Ureter (tissue), 1 donor: Measurements from ENCODE around the gene TMEM175. TPM values are rescaled to one million over a fixed set of nuclear protein-coding genes. Genes with fewer than 3 reads are reported as not detected.

Experiments used
- DNase-seq: peaks from one replicate; pipeline ENCODE4 v3.0.0-alpha.2; 2020; ENCODE audit warnings: low spot score
- total RNA-seq: library from RNA; stranded (reverse); gene quantifications from one replicate; pipeline ENCODE4 v1.2.4, GENCODE V29; 2023
- donor health status: DM: yes; HTN: yes; CAD: no.

TMEM175 gene
- total RNA-seq, 1 donor from 2014 or later: 39.1 TPM

DNA sequence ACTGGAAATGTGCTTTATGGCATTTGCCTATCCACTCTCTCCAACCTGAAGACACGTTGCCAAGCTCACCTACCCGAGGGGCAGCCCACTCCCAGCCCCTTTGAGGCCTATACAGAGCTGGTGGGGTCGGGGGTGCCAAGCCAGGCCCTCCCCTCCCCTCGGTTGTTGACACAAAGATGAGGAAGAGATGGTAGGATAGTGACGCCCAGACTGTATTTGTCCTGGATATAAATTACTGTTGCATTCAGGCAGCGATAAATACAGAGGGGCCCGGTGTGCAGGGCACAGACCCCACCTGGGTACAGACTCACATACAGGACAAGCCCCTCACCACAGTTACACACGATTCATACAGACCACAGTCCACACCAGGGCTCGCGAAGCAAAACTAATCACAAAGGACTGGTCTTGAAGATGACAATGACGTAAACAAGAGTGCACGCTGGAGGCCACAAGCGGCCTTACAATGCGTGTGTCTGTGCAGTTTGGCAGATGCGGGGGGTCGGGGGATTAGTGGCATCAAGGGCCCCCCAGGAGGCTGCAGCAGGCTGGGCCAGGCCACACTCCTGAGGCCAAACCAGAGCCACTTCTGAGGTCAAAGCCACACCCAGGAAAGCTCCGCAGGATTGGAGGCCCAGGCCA lies 26.6 kb downstream of the TMEM175 start:
- no peak for DNase-seq

DNA sequence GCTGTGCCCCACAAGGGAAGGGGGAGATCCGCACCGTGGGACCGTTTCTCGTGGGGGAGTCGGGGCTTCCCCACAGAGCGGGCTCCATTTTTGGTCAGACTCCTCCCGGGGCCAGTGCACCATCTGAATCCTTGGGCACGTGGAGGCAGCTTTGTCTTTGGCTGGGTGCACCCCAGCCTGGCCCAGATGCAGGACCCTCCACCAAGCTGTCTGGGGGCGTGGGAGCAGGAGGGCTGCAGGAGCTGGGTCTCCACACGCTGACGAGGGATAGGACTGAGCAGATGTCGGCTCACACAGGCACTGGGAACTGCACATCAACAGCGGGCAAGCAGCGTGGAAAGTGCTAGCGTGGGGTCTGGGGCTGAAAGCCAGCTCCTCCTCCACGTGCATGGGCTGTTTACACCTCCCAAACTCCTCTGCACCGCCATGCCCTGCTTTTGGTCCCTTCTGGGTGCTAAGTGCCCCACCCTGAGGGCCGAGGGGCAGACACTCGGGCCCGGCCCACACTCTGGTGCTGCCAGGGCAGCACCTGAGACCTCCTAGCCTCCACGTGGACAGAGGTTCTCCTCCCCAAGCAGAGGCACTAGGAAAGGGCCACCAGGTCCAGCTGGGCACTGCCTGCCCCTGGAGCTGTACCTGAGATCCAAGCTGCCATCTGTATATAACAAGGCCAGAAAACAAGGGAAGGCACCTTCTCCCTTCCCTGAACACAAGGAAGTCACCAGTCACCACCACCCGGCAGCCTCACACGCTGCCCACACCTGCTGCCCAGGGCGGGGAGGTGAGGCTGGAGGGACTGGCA lies 27.3 kb downstream of the TMEM175 start:
- no peak for DNase-seq

DNA sequence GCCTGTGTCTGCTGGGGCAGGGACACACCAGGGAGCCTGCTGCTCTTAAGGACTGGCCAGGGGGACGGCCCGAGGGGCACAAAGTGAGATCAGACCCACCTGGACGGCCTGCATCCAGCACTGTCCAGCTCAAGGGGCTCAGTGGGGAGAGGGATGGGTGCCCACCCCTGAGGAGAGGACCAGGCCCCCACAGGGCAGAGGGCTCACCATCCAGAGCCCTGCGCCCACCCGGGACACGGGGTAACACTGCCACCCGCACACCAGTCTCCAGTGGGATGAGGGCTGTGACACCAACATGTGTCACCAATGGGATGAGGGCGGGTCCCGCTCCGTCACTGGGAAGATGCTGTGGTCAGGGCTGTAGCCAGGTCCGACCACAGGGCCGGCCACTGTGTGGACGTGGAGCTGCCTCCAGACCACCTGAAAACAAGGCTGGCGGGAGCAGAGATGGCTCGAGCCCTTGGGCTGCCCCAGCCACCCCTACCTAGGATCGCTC lies 27.9 kb downstream of the TMEM175 start:
- DNase-seq: no peak

DNA sequence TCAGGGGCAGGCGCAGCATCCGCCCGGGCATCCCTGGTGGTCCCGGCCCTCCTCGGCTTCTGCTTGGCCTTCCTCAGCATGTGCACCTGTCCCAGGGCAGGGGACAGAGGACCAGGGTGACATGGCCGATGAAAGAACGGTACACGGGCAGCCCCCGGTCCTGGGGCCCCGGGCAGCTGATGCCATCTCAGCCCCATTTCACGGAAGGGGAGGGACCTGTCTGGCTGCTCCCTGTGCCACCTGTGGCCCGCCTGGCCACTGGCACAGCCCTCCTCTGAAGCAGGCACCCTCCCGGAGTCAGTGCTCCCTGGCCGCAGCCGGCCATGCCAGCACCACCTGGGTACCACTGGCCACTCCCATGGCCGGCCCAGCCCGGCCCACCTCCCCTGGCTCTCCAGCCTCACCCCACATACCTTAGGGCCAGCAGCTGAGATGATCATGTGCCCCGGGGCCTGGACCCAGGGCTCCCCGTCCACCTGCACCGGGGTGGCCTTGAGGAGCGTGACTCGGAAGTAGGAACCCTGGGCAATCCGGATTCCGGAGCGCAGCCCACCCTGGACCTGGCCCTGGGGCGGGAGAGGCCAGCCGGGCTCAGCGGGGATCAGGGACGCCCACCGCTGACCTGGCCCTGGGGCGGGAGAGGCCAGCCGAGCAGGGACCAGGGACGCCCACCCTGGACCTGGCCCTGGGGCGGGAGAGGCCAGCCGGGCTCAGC lies 28.5 kb downstream of the TMEM175 start:
- no peak for DNase-seq

DNA sequence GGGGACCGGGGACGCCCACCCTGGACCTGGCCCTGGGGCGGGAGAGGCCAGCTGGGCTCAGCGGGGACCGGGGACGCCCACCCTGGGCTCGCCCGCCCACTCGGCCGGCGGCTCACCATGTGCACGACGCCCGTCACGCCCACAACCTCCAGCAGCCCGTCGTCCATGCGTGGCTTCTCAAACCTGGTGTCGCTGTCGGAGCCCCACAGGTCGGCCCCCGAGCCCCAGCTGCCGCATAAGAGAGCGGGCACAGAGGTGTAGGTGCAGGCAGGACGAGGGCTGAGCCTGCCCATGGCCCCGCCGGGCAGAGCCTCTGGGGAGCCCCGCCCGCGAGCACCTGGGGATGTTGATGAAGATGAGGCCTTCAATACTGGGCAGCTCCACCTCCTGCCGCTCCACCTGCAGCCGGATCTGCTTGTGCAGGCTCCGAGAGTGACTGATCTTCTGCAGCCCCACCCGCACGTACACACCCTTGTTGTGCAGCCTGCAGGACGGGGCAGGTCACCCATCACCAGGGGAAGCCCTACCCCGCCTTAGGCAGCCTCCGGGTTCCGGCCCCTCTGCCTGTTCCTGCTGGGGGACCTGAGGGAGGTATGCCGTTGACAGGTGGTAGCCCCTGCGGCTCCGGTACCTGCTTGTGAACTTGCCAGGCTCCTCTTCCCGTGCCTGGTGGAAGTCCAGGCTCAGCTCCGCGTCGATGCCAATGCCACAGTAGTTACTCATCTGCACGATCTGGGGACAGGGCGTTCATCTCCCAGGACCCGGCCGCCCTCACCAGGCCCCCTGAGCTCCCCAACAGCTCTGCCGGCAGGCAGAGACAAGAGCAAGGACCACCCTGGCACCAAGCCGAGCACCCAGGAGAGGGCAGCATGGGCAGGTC lies 29.3 kb downstream of the TMEM175 start:
- no peak for DNase-seq

DNA sequence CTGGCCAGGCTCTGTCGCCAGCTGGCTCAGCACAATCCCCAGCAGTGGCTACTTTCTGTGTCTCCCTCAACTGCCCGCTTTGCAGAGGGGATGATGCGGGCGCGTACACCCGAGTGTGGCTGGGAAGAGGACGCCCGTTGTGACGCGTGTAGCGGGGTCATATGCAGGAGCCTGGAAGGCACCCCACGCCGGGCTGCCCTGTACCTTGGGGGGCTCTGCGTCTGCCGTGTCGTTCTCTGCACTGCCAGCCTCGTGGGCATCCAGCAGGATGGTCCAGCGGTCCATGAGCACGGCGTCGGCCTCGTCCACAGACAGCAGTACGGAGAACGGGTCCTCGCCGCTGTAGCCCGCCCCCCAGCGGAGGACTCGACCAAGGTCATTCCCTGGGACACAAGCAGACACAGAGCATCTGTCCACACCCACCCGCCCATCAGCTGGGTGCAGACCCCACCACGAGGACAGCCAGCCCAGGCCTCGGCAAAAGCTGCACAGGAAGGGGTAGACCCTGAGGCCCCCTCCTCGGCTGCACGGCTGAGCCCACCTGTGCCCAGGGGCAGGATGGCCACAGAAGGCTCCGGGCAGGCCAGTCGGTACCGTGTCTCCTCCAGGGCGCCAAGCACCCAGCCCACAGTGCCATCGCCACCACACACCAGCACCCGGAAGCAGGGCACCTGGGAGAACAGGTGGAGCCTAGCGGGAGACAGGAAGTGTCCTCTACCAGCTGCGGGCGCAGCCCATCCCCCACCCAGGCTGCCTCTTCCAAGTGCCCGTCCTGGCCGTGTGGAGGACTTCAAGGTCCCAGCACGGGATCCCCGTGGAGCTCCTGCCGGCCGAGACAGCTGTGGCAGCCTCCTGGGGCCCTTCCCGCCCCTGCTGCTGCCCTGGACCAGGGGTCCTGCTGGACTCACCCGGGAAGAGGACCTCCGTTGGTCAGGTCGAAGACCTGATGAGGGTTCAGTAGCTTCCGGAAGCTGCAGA lies 30.3 kb downstream of the TMEM175 start:
- DNase-seq: no peak

DNA sequence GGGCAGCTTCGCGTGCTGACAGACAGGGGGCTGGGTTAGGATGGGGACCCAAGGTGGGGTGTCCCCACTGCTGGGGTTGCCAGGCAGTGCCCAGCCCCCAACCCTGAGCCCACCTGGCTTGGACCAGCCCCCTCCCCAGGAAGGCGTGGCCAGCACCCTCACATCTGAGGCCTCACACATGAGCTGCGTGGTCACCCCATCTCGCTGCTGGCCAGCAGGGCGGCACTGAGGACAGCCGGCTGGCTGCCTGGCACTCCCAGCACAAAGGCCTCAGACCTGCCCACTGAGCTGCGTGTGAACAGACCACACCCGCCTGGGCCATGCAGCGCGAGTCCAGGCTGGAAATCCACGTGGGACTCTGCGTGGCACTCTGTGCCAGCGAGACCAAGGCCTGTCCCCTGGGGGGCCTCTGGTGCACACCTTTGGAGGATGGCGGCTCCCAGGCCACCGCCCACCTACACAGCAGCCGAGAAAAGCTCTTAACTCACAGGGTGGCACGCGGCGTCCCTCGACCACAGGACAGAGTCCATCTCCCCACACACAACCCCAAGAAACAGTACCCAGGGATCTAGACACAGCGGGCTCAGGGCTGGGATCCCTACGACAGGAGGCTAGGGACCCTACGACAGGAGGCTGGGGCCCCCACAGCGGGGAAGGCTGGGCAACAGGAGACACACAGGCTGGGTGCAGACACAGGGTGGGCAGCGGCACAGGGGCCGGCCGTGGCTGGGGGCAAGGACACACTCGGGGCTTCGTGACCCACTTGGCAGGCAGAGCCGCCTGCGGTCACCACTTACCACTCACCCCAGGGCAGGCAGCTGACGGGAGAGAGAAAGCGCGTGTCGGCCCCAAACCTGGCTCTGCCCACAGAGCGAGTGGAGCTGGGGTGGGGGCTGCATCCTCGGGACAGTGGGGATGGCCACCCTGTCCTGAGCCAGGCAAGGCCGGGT lies 31.3 kb downstream of the TMEM175 start:
- DNase-seq: no peak

DNA sequence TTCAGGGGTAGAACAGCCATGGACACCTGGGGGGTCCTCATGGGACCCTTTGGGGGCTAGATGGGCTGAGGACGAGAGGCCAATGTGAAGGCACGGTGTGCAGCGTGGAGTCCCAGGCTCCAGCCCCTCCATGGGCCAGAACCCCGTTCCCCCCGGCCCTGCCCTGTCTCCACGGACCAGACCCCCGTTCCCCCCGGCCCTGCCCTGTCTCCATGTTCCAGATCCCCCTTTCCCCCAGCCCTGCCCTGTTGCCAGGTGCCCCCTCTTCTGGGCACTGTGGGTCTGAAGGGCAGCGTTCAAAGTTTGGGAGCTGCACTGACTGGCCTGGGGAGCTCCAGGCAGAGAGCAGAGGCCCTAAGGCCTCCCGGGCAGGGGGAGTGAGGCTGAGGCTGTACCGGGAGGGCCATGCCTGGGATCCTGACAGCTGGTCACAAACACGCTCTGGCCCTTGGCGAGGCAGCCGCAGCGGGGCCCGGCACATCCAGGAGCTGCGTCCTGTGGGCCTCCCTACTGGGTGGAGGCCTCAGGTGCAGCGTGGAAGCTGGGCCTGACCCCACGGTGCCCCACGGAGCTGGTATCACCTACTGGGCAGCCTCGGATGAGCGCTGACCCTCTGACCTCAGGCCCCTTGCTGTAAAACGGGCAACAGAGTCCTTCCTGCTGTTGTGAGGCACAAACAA lies 32.2 kb downstream of the TMEM175 start:
- DNase-seq: no peak

DNA sequence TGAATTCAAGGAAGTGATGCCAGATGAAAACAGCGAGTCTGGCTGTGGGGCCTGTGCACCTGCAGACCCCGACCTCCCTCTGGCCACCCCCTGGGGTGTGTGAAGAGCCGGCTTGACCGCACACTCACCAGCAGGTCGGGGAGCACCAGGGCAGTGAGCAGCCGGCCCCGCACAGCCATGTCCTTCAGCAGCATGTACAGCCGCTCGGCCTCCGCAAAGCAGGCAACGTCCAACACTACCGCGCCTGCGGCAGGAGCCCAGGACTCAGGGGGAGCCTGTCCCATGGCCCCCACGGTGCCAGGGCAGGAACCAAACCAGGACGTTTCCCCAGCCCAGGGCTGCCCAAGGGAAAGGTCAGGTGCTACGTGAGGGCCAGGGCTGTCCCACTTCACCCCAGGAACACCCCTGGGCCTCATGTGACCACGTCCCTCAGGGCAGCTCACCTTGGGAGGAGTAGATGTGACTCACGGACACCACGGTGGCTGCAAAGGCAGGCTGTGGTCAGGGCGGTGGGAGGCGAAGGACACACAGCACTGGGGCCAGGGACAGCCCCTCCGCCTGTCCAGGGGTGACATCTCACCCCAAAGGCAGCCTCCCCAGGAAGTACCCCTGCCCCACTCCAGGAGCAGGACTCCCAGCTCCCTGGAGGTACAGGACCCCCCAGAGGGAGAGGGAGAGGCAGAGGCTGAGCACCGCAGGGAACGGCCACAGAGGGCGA lies 32.9 kb downstream of the TMEM175 start:
- DNase-seq: no peak

DNA sequence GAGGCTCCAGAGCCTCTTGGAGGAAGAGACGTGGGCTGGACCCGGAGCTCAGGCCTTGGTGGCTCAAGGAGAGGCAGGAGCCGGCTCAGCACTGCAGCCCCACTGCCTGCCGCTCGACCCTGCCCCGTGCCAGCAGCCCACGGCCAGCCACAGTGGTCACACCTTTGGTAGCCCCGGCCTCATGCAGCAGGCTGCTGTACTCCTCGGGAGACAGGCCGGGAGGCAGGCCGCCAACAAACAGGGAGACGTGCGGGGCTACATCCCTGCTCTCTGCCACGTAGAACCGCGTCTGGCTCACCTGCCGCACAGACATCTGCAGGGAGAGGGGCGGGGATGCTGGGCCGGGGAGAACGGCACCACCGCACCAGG lies 33.5 kb downstream of the TMEM175 start:
- DNase-seq: no peak

DNA sequence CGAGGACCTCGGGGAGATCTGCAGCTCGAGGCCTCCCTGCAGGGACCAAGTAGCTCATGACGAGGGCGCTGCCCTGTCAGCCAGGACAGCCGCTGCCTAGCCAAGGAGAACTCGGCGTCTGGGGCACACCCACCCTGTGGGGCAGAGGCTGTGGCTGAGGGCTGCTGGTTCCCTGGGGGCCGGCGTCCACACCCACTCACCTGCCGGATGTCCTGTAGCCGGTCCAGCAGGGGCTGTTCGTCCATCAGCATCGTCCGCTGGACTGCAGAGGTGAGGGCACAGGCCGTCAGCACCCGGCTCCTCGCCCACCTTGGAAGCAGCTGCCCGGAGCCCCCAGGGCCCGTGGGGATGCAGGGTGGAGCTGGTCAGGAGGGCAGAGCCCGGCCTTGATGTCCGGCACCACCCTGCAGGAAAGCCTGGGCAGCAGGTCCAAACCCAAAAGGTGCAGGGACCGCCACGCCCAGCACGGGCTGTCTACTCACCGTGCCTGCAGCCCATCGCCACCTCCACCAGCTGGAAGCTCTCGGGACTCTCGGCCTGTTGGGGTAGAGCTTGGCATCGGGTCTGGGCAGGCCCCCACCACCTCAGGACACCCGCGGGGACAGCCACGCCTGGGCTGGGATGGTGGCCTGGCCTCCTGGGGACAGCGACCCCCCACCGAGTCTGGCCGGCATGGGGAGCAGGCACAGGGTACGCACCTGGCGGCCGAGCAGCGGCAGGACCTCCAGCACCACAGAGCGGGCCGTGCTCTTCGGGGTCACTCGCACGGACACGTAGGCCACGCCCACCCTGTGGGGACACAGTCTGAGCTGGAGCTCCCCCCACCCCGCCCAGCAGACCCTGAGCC lies 34.2 kb downstream of the TMEM175 start:
- DNase-seq: no peak

DNA sequence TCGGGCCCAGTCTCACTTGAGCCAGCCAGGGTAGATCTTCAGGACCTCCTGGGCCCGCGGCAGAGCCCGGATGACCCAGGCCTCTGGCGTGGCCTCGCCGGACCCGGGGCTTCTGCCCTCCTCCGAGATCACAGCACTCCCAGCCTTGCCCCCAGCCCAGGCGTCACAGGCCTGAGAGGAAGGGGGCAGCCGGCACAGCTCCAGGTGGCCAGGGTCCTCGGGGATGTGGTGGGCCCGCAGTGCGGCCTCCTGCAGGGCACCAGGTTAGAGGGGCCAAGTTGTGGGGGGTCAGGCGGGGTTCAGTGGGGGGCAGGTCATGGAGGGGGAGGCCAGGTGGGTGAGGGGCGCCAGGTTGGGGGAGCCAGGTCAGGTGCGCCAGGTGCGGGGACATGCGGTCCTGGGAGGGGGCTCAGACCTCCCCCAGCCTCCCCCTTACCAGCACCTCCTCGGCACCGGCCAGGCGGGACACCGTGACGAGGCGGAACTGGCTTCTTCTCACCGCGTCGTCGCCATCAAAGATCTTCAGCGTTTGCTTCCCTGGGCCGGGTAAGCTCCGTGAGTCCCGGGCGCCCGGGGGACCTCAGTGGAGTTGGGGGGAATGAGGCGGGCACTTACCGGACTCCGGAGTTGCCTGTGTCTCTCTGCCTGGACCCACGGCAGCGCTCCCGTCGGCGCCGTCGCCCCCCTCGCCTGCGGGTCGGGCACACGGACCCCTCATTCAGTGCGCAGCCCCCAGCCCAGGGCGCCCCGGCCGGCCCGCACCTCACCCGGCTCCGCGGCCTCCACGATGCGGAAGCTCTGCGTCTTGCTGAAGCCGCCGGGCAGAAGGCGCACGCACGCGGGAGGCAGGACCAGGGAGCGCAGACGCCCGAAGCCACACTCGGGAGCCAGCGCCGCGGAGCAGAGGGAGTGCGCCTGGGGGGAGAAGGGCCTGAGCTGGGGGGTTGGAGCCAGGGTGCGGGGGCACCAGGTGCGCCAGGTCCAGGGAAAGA lies 35.1 kb downstream of the TMEM175 start:
- no peak for DNase-seq

DNA sequence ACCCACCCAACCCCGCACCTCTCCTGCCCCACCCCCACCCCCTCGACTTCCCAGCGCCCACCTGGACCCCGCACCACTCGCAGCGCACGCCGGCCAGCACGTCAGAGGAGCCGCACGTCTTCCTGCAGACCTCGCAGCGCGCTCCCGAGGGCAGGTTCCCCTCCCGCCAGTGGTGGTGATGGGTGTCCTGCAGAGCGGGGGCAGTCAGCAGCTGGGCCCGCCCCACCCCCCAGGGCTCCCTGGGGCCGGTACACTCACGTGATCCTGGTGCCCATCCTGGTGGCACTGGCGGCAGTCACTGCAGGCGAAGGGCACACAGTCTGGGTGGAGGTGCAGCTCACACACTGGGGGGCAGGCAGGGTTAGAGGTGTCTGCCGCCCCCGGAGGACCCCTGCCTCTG lies 36.0 kb downstream of the TMEM175 start:
- DNase-seq: no peak

DNA sequence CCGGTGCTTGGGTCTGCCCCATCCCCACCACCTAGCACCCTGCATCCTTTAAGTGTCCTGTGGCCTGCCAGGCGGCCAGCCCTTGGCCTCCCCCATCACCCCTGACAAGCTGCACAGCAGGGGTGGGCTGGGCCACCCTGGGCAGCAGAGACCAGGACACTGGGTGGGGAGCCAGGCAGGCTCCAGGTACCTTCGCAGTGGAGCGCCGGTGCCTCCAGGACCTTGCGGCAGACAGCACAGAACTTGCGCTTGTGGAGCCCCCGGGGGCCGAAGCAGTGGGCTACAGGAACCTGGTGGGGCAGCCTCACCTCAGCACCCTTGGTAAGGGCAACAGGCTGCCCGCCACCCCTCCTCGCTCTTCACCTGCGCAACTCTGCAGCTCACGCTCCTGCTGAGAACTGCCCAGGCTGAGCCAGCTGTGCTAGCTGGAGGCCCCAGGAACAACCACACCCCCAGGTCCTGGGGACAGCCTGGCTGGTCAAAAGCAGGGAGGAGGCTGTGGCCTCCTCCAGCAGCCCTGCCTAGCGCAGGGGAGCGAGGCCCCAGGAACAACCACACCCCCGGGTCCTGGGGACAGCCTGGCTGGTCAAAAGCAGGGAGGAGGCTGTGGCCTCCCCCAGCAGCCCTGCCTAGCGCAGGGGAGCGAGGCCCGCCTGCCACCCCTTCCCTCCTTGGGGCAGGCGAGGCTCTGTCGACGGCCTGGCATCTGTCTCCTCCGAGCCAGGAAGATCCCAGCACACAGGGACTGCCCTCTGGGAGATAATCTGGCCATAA lies 36.5 kb downstream of the TMEM175 start:
- no peak for DNase-seq
